Left ventricle myocardium inferior (tissue), 1 donor: ENCODE results near the gene RPP14. TPM values are rescaled to one million over a fixed set of nuclear protein-coding genes. Genes with fewer than 3 reads are reported as not detected.

Experiments
- DNase-seq: peaks from one replicate; pipeline ENCODE4 v3.0.0-alpha.2; 2020
- H3K27ac ChIP-seq: fragments of 200-600 bp; replicated peaks from 2 replicates; pipeline ENCODE4 v1.8.0; 2021
- H3K27me3 ChIP-seq: fragments of 200-600 bp; 2 replicates; pipeline ENCODE4 v1.8.0; 2021; ENCODE audit warnings: low read depth
- H3K36me3 ChIP-seq: fragments of 200-600 bp; 2 replicates; pipeline ENCODE4 v1.8.0; 2021
- H3K4me1 ChIP-seq: fragments of 200-600 bp; 2 replicates; pipeline ENCODE4 v1.8.0; 2021
- H3K4me3 ChIP-seq: fragments of 200-600 bp; 2 replicates; pipeline ENCODE4 v1.8.0; 2021; ENCODE audit warnings: mild to moderate bottlenecking, moderate library complexity
- H3K9me3 ChIP-seq: fragments of 200-600 bp; replicated peaks from 2 replicates; pipeline ENCODE4 v1.8.0; 2021
- intact Hi-C: fragments of 100-400 bp; cut with micrococcal nuclease; formaldehyde crosslinking; loops from one replicate; pipeline ENCODE4 v1.11.0; 2022
- total RNA-seq: library from RNA; stranded (reverse); fragmentation: NEBNext Ultra II Directional; extraction: Animal tissue kit (Norgen Biotek cat#: 25700); gene quantifications from one replicate; pipeline ENCODE4 v1.2.1, GENCODE V29; 2021
- TF ChIP-seq, protein P1 (sequence below): fragments of 200-600 bp; IDR thresholded peaks from 2 replicates; pipeline ENCODE4 v1.8.0; 2021; ENCODE audit warnings: antibody characterized with exemption, mild to moderate bottlenecking, borderline replicate concordance
- donor health status: DM: no; HTN: yes; CAD: no; lungs with severe emphysema.

Gene RPP14
- total RNA-seq, 1 donor from 2014 or later: 22.7 TPM

DNA sequence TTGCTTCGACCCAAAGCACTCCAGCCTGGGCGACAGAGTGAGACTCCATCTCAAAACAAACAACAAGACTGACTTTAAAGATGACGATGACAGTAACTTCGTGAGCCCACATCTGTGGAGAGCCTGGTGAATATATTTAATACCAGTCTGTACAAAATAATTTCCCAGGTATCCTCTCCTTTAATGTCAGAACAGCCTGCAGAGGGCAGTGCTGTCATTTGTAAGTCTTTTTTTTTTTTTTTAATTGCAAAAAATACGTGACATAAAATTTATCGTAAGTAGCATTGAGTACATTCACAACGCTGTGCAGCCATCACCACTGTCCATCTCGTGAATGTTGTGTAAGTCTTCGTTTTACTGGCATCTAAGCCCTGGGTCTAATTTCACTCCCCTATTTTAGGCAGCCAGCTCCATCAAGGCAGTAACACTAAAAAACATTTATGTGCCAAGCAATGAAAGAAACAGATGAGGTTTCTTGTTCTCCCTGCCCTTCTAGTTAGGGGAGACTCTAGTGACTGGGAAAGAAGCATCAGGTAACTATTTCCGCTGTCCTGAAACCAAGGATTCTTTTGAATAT, 1.7 kb downstream of the RPP14 start:
- H3K27me3 ChIP-seq: no peaks in the 10 kb centered on the region
- H3K36me3 ChIP-seq: peaks cover 32% of the 10 kb centered on the region
- H3K27ac ChIP-seq: peak overlapping the region; percentile 97
- TF ChIP-seq, protein P1, sequence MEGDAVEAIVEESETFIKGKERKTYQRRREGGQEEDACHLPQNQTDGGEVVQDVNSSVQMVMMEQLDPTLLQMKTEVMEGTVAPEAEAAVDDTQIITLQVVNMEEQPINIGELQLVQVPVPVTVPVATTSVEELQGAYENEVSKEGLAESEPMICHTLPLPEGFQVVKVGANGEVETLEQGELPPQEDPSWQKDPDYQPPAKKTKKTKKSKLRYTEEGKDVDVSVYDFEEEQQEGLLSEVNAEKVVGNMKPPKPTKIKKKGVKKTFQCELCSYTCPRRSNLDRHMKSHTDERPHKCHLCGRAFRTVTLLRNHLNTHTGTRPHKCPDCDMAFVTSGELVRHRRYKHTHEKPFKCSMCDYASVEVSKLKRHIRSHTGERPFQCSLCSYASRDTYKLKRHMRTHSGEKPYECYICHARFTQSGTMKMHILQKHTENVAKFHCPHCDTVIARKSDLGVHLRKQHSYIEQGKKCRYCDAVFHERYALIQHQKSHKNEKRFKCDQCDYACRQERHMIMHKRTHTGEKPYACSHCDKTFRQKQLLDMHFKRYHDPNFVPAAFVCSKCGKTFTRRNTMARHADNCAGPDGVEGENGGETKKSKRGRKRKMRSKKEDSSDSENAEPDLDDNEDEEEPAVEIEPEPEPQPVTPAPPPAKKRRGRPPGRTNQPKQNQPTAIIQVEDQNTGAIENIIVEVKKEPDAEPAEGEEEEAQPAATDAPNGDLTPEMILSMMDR: peak; percentile 51
- DNase-seq: no peak
- H3K4me1 ChIP-seq: peaks cover 55% of the 10 kb centered on the region
- peak overlapping the region; percentile 90 for H3K4me3 ChIP-seq
- intact Hi-C loops: no loop called here
- no peaks in the 10 kb centered on the region for H3K9me3 ChIP-seq

DNA sequence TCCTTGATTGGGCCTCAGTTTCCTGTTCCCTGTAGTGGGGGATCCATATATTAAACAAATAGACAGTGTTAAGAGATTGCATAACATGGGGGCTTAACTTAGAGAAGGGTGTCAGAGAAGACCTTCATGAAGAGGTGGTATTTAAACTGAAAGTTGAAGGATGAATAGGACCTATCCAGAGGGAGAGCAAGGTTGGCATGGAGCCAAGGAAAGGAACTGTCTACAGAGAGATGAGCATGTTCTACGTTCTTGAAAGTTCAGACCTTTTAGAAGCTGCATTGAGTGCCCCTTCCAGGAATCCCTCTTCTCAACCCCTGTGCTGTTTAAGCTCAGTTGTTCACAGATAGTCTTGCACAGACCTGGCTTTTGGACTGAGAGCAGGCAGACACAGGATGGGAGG, 2.7 kb downstream of the RPP14 start:
- intact Hi-C loops: no loop called here
- DNase-seq: no peak
- Histone ChIP-seq H3K4me1 (peaks cover 57% of the 10 kb centered on the region), H3K36me3 (peaks cover 42% of the 10 kb centered on the region), H3K27me3 (no peaks in the 10 kb centered on the region), H3K9me3 (no peaks in the 10 kb centered on the region), H3K27ac (no peak overlapping the region), H3K4me3 (peak overlapping the region; percentile 90)
- TF ChIP-seq, protein P1: no peak

DNA sequence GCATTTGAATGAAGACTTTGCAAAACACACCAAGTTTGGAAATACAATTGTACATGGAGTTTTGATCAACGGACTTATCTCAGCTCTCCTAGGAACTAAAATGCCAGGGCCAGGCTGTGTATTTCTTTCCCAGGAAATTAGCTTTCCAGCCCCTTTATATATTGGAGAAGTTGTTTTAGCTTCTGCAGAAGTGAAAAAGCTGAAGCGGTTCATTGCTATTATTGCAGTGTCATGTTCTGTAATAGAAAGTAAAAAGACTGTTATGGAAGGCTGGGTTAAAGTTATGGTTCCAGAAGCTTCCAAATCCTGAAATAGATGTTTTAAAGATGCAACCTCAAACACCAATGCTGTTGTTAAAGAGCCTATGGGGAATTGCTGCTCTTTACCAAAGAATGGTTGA, 11.8 kb downstream of the RPP14 start:
- TF ChIP-seq, protein P1: no peak
- H3K4me1 ChIP-seq: peaks cover 29% of the 10 kb centered on the region
- DNase-seq: no peak
- intact Hi-C loops: loop anchor here (10.0 kb wide), 1 partner anchor 317 kb away; no protein-coding TSS in a partner anchor
- no peaks in the 10 kb centered on the region for H3K27me3 ChIP-seq
- H3K36me3 ChIP-seq: peaks cover 62% of the 10 kb centered on the region
- no peak overlapping the region for H3K4me3 ChIP-seq
- H3K9me3 ChIP-seq: no peaks in the 10 kb centered on the region
- no peak overlapping the region for H3K27ac ChIP-seq

DNA sequence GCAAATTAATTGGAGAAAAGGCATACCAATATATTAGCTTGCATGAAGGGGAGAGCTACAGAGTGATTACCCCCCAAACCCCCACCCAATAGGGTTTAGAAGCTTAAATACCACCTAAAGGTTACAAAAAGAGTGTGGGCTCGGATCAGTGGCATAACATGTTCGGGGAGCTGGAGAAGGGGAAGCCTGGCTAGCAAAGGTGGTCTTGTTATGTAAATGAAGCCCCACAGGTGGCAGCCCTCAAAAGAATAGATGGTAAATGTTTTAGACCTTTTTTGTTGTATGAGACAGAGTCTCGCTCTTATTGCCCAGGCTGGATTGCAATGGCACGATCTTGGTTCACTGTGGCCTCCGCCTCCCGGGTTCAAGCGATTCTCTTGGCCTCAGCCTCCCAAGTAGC, 15.7 kb downstream of the RPP14 start:
- H3K9me3 ChIP-seq: no peaks in the 10 kb centered on the region
- no peak for DNase-seq
- no peaks in the 10 kb centered on the region for H3K27me3 ChIP-seq
- H3K36me3 ChIP-seq: peaks cover 23% of the 10 kb centered on the region
- H3K4me1 ChIP-seq: peaks cover 25% of the 10 kb centered on the region
- H3K27ac ChIP-seq: no peak overlapping the region
- H3K4me3 ChIP-seq: no peak overlapping the region
- intact Hi-C loops: loop anchor here (5.0 kb wide), 1 partner anchor 96 kb away; no protein-coding TSS in a partner anchor
- TF ChIP-seq, protein P1: no peak

DNA sequence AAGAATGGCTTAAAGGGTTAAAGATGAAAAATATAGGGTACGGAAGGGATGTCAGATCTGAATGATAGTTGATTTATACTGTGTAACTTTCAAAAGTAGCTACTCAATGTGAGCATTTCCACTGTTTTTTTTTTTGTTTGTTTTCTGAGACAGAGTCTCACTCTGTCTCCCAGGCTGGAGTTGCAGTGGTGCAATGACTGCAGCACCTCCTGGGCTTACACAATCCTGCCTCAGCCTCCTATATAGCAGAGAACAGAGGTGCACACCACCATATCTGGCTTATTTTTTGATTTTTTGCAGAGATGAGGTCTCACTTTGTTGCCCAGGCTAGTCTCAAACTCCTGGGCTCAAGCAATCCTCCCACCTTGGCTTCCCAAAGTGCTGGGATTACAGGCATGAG, 16.7 kb downstream of the RPP14 start:
- intact Hi-C loops: loop anchor here (5.0 kb wide), 1 partner anchor 95 kb away; no protein-coding TSS in a partner anchor
- no peak for DNase-seq
- TF ChIP-seq, protein P1: no peak
- Histone ChIP-seq H3K4me1 (peaks cover 25% of the 10 kb centered on the region), H3K36me3 (peaks cover 13% of the 10 kb centered on the region), H3K27ac (no peak overlapping the region), H3K4me3 (no peak overlapping the region), H3K27me3 (no peaks in the 10 kb centered on the region), H3K9me3 (no peaks in the 10 kb centered on the region)
